Measurements from ENCODE around the gene NTRK2.

Gene NTRK2

GRCh38 chr9:84935528-84936117, 266.1 kb downstream of the NTRK2 start:
- Histone ChIP-seq H3K4me1 (ENCODE audit: insufficient read depth, low read length, poor library complexity, severe bottlenecking) (no peaks in the 10 kb centered on the region), H3K9me2 (replicated peaks; ENCODE audit: low read depth, low read length) (no peaks in the 10 kb centered on the region), H3K4me3 (ENCODE audit: low read length, poor library complexity, severe bottlenecking) (no peak overlapping the region), H3K79me2 (ENCODE audit: insufficient read depth, low read length) (no peaks in the 10 kb centered on the region), H3K36me3 (ENCODE audit: insufficient read depth, low read length) (no peaks in the 10 kb centered on the region), H3K9me3 (ENCODE audit: insufficient read depth, low read depth, low read length) (no peaks in the 10 kb centered on the region; the same call in 1 of the 2 replicates), H3F3A (ENCODE audit: low read depth) (no peaks in the 10 kb centered on the region), H3K9ac (ENCODE audit: low read depth, low read length, poor library complexity, severe bottlenecking) (no peak overlapping the region), H2AFZ (ENCODE audit: low read length) (no peak overlapping the region), H3K4me2 (ENCODE audit: low read depth, low read length, poor library complexity, severe bottlenecking) (no peak overlapping the region), H4K20me1 (ENCODE audit: insufficient read depth, low read length, poor library complexity, severe bottlenecking) (no peaks in the 10 kb centered on the region), H3K27me3 (ENCODE audit: insufficient read depth, low read length, poor library complexity, severe bottlenecking) (no peaks in the 10 kb centered on the region)
- TF ChIP-seq EZH2phosphoT487 (IDR thresholded peaks at IDR 0.05; ENCODE audit: borderline replicate concordance): no peak
- TF ChIP-seq, protein P1, sequence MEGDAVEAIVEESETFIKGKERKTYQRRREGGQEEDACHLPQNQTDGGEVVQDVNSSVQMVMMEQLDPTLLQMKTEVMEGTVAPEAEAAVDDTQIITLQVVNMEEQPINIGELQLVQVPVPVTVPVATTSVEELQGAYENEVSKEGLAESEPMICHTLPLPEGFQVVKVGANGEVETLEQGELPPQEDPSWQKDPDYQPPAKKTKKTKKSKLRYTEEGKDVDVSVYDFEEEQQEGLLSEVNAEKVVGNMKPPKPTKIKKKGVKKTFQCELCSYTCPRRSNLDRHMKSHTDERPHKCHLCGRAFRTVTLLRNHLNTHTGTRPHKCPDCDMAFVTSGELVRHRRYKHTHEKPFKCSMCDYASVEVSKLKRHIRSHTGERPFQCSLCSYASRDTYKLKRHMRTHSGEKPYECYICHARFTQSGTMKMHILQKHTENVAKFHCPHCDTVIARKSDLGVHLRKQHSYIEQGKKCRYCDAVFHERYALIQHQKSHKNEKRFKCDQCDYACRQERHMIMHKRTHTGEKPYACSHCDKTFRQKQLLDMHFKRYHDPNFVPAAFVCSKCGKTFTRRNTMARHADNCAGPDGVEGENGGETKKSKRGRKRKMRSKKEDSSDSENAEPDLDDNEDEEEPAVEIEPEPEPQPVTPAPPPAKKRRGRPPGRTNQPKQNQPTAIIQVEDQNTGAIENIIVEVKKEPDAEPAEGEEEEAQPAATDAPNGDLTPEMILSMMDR (conservative IDR thresholded peaks at IDR 0.05; ENCODE audit: low read length): no peak

- no peaks in the 10 kb centered on the region for H3K36me3 ChIP-seq (ENCODE audit: insufficient read depth, low read length)
- H3K4me1 ChIP-seq (ENCODE audit: insufficient read depth, low read length, poor library complexity, severe bottlenecking): no peaks in the 10 kb centered on the region
- H3K9me2 ChIP-seq (replicated peaks; ENCODE audit: low read depth, low read length): no peaks in the 10 kb centered on the region
- H3K9ac ChIP-seq (ENCODE audit: low read depth, low read length, poor library complexity, severe bottlenecking): no peak overlapping the region
- no peak overlapping the region for H3K4me3 ChIP-seq (ENCODE audit: low read length, poor library complexity, severe bottlenecking)
- H3K4me2 ChIP-seq (ENCODE audit: low read depth, low read length, poor library complexity, severe bottlenecking): no peak overlapping the region
- no peak for TF ChIP-seq EZH2phosphoT487 (IDR thresholded peaks at IDR 0.05; ENCODE audit: borderline replicate concordance)
- TF ChIP-seq, protein P1 (conservative IDR thresholded peaks at IDR 0.05; ENCODE audit: low read length): no peak
- H3F3A ChIP-seq (ENCODE audit: low read depth): no peaks in the 10 kb centered on the region
- H3K79me2 ChIP-seq (ENCODE audit: insufficient read depth, low read length): no peaks in the 10 kb centered on the region
- H2AFZ ChIP-seq (ENCODE audit: low read length): no peak overlapping the region
- no peaks in the 10 kb centered on the region for H3K9me3 ChIP-seq (ENCODE audit: insufficient read depth, low read depth, low read length)
- no peaks in the 10 kb centered on the region for H4K20me1 ChIP-seq (ENCODE audit: insufficient read depth, low read length, poor library complexity, severe bottlenecking)
- no peaks in the 10 kb centered on the region for H3K27me3 ChIP-seq (ENCODE audit: insufficient read depth, low read length, poor library complexity, severe bottlenecking)
Observed at GRCh38 chr9:84937180-84937579, 267.7 kb downstream of the NTRK2 start.

DNA sequence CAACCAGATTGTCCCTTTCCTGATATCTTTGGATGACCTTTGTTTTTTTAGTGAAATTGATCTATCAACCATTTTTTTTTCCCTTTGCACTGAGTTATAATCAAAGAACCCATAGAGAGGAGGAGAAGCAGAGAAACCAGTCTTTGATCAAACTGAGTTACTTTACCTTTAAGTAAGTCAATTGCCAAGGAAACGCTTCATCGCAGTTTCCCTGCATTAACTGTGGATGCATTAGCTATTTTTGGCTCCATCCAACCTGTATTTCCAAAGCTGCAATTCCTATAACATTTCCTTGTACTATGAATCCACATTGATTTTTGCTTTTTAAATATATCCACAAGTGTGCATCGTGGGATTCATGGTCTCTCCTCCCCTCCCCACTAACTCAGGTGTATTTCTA, 268.1 kb downstream of the NTRK2 start:
- Histone ChIP-seq H3K9ac (ENCODE audit: low read depth, low read length, poor library complexity, severe bottlenecking) (no peak overlapping the region), H2AFZ (ENCODE audit: low read length) (no peak overlapping the region), H3K36me3 (ENCODE audit: insufficient read depth, low read length) (no peaks in the 10 kb centered on the region), H4K20me1 (ENCODE audit: insufficient read depth, low read length, poor library complexity, severe bottlenecking) (no peaks in the 10 kb centered on the region), H3K4me2 (ENCODE audit: low read depth, low read length, poor library complexity, severe bottlenecking) (no peak overlapping the region), H3K9me3 (ENCODE audit: insufficient read depth, low read depth, low read length) (no peaks in the 10 kb centered on the region), H3F3A (ENCODE audit: low read depth) (no peaks in the 10 kb centered on the region), H3K4me1 (ENCODE audit: insufficient read depth, low read length, poor library complexity, severe bottlenecking) (no peaks in the 10 kb centered on the region), H3K27me3 (ENCODE audit: insufficient read depth, low read length, poor library complexity, severe bottlenecking) (no peaks in the 10 kb centered on the region), H3K4me3 (ENCODE audit: low read length, poor library complexity, severe bottlenecking) (no peak overlapping the region), H3K79me2 (ENCODE audit: insufficient read depth, low read length) (no peaks in the 10 kb centered on the region), H3K9me2 (replicated peaks; ENCODE audit: low read depth, low read length) (no peaks in the 10 kb centered on the region)
- TF ChIP-seq, protein P1 (conservative IDR thresholded peaks at IDR 0.05; ENCODE audit: low read length): no peak
- TF ChIP-seq EZH2phosphoT487 (IDR thresholded peaks at IDR 0.05; ENCODE audit: borderline replicate concordance): no peak

Data from Loucy (cell line).